T-helper 22 cell (primary cell): ENCODE measurements around the gene TMEM82.
"Not testable (repeated sequence)": the region's sequence is repeated elsewhere in the genome, so short reads cannot be mapped to it uniquely, and the experiment has no call there.

ENCODE experiments used
- DNase-seq: peaks from one replicate; pipeline ENCODE4 v3.0.0-alpha.2; 2020; ENCODE audit warnings: low read depth

The TMEM82 gene

GRCh38 chr1:15742339-15742801 lies at the start of gene TMEM82:
Gene TMEM82 (plus strand): TSS chr1:15742499. CDS start chr1:15742560, 61 bp downstream.
- DNase-seq: no peak

GRCh38 chr1:15693371-15693770 lies 48.9 kb upstream of the TMEM82 start:
- no peak for DNase-seq

- DNase-seq: no peak
These were observed 45.3 kb upstream of the TMEM82 start for GRCh38 chr1:15696956-15697521.

- DNase-seq: no peak
These were observed 44.1 kb upstream of the TMEM82 start for GRCh38 chr1:15698201-15698600.

- not testable (repeated sequence) for DNase-seq
These were observed 43.0 kb upstream of the TMEM82 start for GRCh38 chr1:15699321-15699720.

GRCh38 chr1:15700508-15700907 lies 41.8 kb upstream of the TMEM82 start:
- DNase-seq: no peak

GRCh38 chr1:15701784-15702183 lies 40.5 kb upstream of the TMEM82 start:
- DNase-seq: no peak

- no peak for DNase-seq
These were observed 39.4 kb upstream of the TMEM82 start for GRCh38 chr1:15702722-15703550.

- DNase-seq: no peak
These were observed 38.7 kb upstream of the TMEM82 start for GRCh38 chr1:15703562-15703961.

GRCh38 chr1:15704526-15705183 lies 37.6 kb upstream of the TMEM82 start:
- DNase-seq: no peak

- no peak for DNase-seq
These were observed 37.1 kb upstream of the TMEM82 start for GRCh38 chr1:15705184-15705566.

GRCh38 chr1:15706751-15707150 lies 35.5 kb upstream of the TMEM82 start:
- no peak for DNase-seq

GRCh38 chr1:15707239-15707925 lies 34.9 kb upstream of the TMEM82 start:
- DNase-seq: no peak

- no peak for DNase-seq
These were observed 33.7 kb upstream of the TMEM82 start for GRCh38 chr1:15708486-15709137.

- DNase-seq: no peak
These were observed 33.1 kb upstream of the TMEM82 start for GRCh38 chr1:15709226-15709625.

- DNase-seq: no peak
These were observed 30.1 kb upstream of the TMEM82 start for GRCh38 chr1:15712168-15712567.

- no peak for DNase-seq
These were observed 27.7 kb upstream of the TMEM82 start for GRCh38 chr1:15714406-15715136.

GRCh38 chr1:15717418-15718125 lies 24.7 kb upstream of the TMEM82 start:
- no peak for DNase-seq

GRCh38 chr1:15718199-15718601 lies 24.1 kb upstream of the TMEM82 start:
- no peak for DNase-seq

- no peak for DNase-seq
These were observed 22.7 kb upstream of the TMEM82 start for GRCh38 chr1:15719381-15720120.
